Measurements from ENCODE around the gene GNGT1.

GNGT1 gene

GRCh38 chr7:93906267-93906666 is at the start of gene GNGT1:
Gene GNGT1, plus strand, starts transcription at chr7:93906567. Its CDS starts 180 bp downstream, at chr7:93906747.
- Mint-ChIP-seq H3K4me3 (no peak within 1 kb of the TSS), H3K4me1 (no peaks in the 10 kb centered on the region), H3K9me3 (no peaks in the 10 kb centered on the region), H3K27me3 (no peaks in the 10 kb centered on the region), H3K27ac (no peak within 1 kb of the TSS)
- DNase-seq (no peak), ATAC-seq (no peak)

- ATAC-seq (no peak), DNase-seq (no peak)
- no peaks in the 10 kb centered on the region for H3K9me3 Mint-ChIP-seq
- H3K4me1 Mint-ChIP-seq, result no peaks in the 10 kb centered on the region
- peaks cover 5% of the 10 kb centered on the region for H3K27me3 Mint-ChIP-seq
- H3K4me3 Mint-ChIP-seq, result no peak overlapping the region
- no peak overlapping the region for H3K27ac Mint-ChIP-seq
These were observed 47.5 kb upstream of the GNGT1 start for GRCh38 chr7:93858857-93859256.

- H3K4me3 Mint-ChIP-seq, result no peak overlapping the region
- no peaks in the 10 kb centered on the region for H3K4me1 Mint-ChIP-seq
- H3K9me3 Mint-ChIP-seq, result no peaks in the 10 kb centered on the region
- ATAC-seq, result no peak
- peaks cover 5% of the 10 kb centered on the region for H3K27me3 Mint-ChIP-seq
- no peak for DNase-seq
- no peak overlapping the region for H3K27ac Mint-ChIP-seq
These were observed 46.1 kb upstream of the GNGT1 start for GRCh38 chr7:93860261-93860660.

- H3K9me3 Mint-ChIP-seq, result no peaks in the 10 kb centered on the region
- H3K4me3 Mint-ChIP-seq, result no peak overlapping the region
- ATAC-seq (no peak), DNase-seq (no peak)
- no peak overlapping the region for H3K27ac Mint-ChIP-seq
- peaks cover 5% of the 10 kb centered on the region for H3K27me3 Mint-ChIP-seq
- H3K4me1 Mint-ChIP-seq, result no peaks in the 10 kb centered on the region
These were observed 44.9 kb upstream of the GNGT1 start for GRCh38 chr7:93861325-93861949.

GRCh38 chr7:93862651-93863050 is 43.7 kb upstream of the GNGT1 start:
- Mint-ChIP-seq H3K4me3 (no peak overlapping the region), H3K9me3 (no peaks in the 10 kb centered on the region)
- no peak for DNase-seq

GRCh38 chr7:93866886-93867285 is 39.5 kb upstream of the GNGT1 start:
- H3K9me3 Mint-ChIP-seq, result no peaks in the 10 kb centered on the region
- ATAC-seq (no peak), DNase-seq (no peak)
- no peaks in the 10 kb centered on the region for H3K4me1 Mint-ChIP-seq
- no peaks in the 10 kb centered on the region for H3K27me3 Mint-ChIP-seq
- no peak overlapping the region for H3K27ac Mint-ChIP-seq
- no peak overlapping the region for H3K4me3 Mint-ChIP-seq

More at GRCh38 chr7:93862651-93863050, 43.7 kb upstream of the GNGT1 start:
- ATAC-seq, result no peak
- peaks cover 5% of the 10 kb centered on the region for H3K27me3 Mint-ChIP-seq
- no peaks in the 10 kb centered on the region for H3K4me1 Mint-ChIP-seq
- peak overlapping the region in 1 of 2 donors; percentile 55 for H3K27ac Mint-ChIP-seq

GRCh38 chr7:93873998-93874574 is 32.3 kb upstream of the GNGT1 start:
- Mint-ChIP-seq H3K9me3 (peaks cover 3 to 7% of the 10 kb centered on the region in 2 donors), H3K27me3 (no peaks in the 10 kb centered on the region), H3K4me1 (no peaks in the 10 kb centered on the region), H3K27ac (no peak overlapping the region), H3K4me3 (no peak overlapping the region)
- ATAC-seq (no peak), DNase-seq (no peak)

GRCh38 chr7:93877742-93878141 is 28.6 kb upstream of the GNGT1 start:
- Mint-ChIP-seq H3K27me3 (no peaks in the 10 kb centered on the region), H3K4me3 (no peak overlapping the region), H3K27ac (no peak overlapping the region), H3K9me3 (peaks cover 7 to 19% of the 10 kb centered on the region in 2 donors), H3K4me1 (no peaks in the 10 kb centered on the region)
- ATAC-seq, result no peak
- no peak for DNase-seq

- Mint-ChIP-seq H3K4me3 (no peak overlapping the region), H3K27ac (no peak overlapping the region), H3K27me3 (no peaks in the 10 kb centered on the region), H3K4me1 (no peaks in the 10 kb centered on the region), H3K9me3 (peaks cover 4 to 12% of the 10 kb centered on the region in 2 donors)
- DNase-seq (no peak), ATAC-seq (no peak)
These were observed 27.0 kb upstream of the GNGT1 start for GRCh38 chr7:93879356-93879755.

GRCh38 chr7:93882468-93882867 is 23.9 kb upstream of the GNGT1 start:
- ATAC-seq (no peak), DNase-seq (no peak)
- Mint-ChIP-seq H3K27ac (no peak overlapping the region), H3K4me3 (no peak overlapping the region), H3K4me1 (no peaks in the 10 kb centered on the region), H3K27me3 (no peaks in the 10 kb centered on the region), H3K9me3 (peaks cover 4 to 12% of the 10 kb centered on the region in 2 donors)

GRCh38 chr7:93883078-93883916 is 23.1 kb upstream of the GNGT1 start:
- Mint-ChIP-seq H3K4me3 (no peak overlapping the region), H3K4me1 (no peaks in the 10 kb centered on the region), H3K27ac (no peak overlapping the region)

GRCh38 chr7:93883917-93884345 is 22.4 kb upstream of the GNGT1 start:
- ATAC-seq (no peak), DNase-seq (no peak)
- peaks cover 4 to 12% of the 10 kb centered on the region in 2 donors for H3K9me3 Mint-ChIP-seq
- H3K27ac Mint-ChIP-seq, result no peak overlapping the region
- H3K4me1 Mint-ChIP-seq, result no peaks in the 10 kb centered on the region
- no peak overlapping the region for H3K4me3 Mint-ChIP-seq
- peaks cover 12% of the 10 kb centered on the region for H3K27me3 Mint-ChIP-seq

More at GRCh38 chr7:93883078-93883916, 23.1 kb upstream of the GNGT1 start:
- ATAC-seq, result no peak
- DNase-seq, result no peak
- Mint-ChIP-seq H3K9me3 (peaks cover 4 to 12% of the 10 kb centered on the region in 2 donors), H3K27me3 (peaks cover 6% of the 10 kb centered on the region)

GRCh38 chr7:93884541-93884940 is 21.8 kb upstream of the GNGT1 start:
- H3K4me3 Mint-ChIP-seq, result no peak overlapping the region
- H3K27ac Mint-ChIP-seq, result no peak overlapping the region
- peaks cover 1 to 8% of the 10 kb centered on the region in 2 donors for H3K9me3 Mint-ChIP-seq
- DNase-seq (no peak), ATAC-seq (no peak)
- H3K4me1 Mint-ChIP-seq, result peaks cover under 1% of the 10 kb centered on the region
- peaks cover 19% of the 10 kb centered on the region for H3K27me3 Mint-ChIP-seq

GRCh38 chr7:93889261-93889660 is 17.1 kb upstream of the GNGT1 start:
- Mint-ChIP-seq H3K27me3 (peaks cover 53% of the 10 kb centered on the region), H3K27ac (no peak overlapping the region), H3K4me1 (peaks cover 14% of the 10 kb centered on the region), H3K4me3 (peak overlapping the region in 1 of 2 donors; percentile 87), H3K9me3 (no peaks in the 10 kb centered on the region)
- DNase-seq (no peak), ATAC-seq (no peak)

- no peaks in the 10 kb centered on the region for H3K9me3 Mint-ChIP-seq
- peaks cover 54% of the 10 kb centered on the region for H3K27me3 Mint-ChIP-seq
- ATAC-seq (peak; percentile 62), DNase-seq (peak in 1 of 2 donors; percentile 14)
- H3K27ac Mint-ChIP-seq, result peak overlapping the region in 1 of 2 donors; percentile 80
- H3K4me1 Mint-ChIP-seq, result peaks cover 14% of the 10 kb centered on the region
- H3K4me3 Mint-ChIP-seq, result peak overlapping the region; percentile 87 to 89
These were observed 16.3 kb upstream of the GNGT1 start for GRCh38 chr7:93890041-93890463.

All from stimulated activated naive CD8-positive, alpha-beta T cell treated with anti-CD3 and anti-CD28 coated beads, Interleukin-15, amount 100 ng/mL, for 72 hours (primary cell).